Esophagus (tissue), 2 donors: ENCODE data around the gene INPP4B. TPM values are rescaled to one million over a fixed set of nuclear protein-coding genes. Genes with fewer than 3 reads are reported as not detected.

ENCODE experiments used
- H3K27ac ChIP-seq, 2 donors: one replicate each; pipeline ENCODE4 v1.5.1; 2013; ENCODE audit warnings: low read depth in 2 of 2, mild to moderate bottlenecking in 2 of 2, inconsistent platforms in 1 of 2, low read length in 1 of 2, moderate library complexity in 1 of 2
- H3K27me3 ChIP-seq, 2 donors: one replicate each; pipeline ENCODE4 v1.6.1; 2013; ENCODE audit warnings: low read length in 2 of 2, control low read depth in 1 of 2, mild to moderate bottlenecking in 1 of 2; ENCODE audit not compliant: insufficient read depth in 2 of 2, control insufficient read depth in 1 of 2
- H3K36me3 ChIP-seq, 2 donors: one replicate each; pipeline ENCODE4 v1.6.1; 2013; ENCODE audit warnings: low read length in 1 of 2; ENCODE audit not compliant: control insufficient read depth in 2 of 2, insufficient read depth in 2 of 2
- H3K4me1 ChIP-seq, 2 donors: one replicate each; pipeline ENCODE4 v1.6.1; 2013; ENCODE audit warnings: low read length in 1 of 2; ENCODE audit not compliant: control insufficient read depth in 2 of 2, insufficient read depth in 2 of 2
- H3K4me3 ChIP-seq, 2 donors: one replicate each; pipeline ENCODE4 v1.5.1; 2013; ENCODE audit warnings: low read length in 2 of 2, mild to moderate bottlenecking in 2 of 2, low read depth in 1 of 2, moderate library complexity in 1 of 2
- H3K9me3 ChIP-seq, 2 donors: one replicate each; pipeline ENCODE4 v1.6.1; 2013; ENCODE audit warnings: mild to moderate bottlenecking in 2 of 2, low read depth in 1 of 2, low read length in 1 of 2, moderate library complexity in 1 of 2; ENCODE audit not compliant: control insufficient read depth in 2 of 2, insufficient read depth in 1 of 2
- WGBS, 2 donors: extraction: QIAGEN DNeasy Blood & Tissue Kit; methylation state at CpG; one replicate each; pipeline ENCODE4 v1.1.7; 2013; 5-methylcytosine and 5-hydroxymethylcytosine counted together
- polyA plus RNA-seq, 2 donors: library from polyadenylated mRNA; stranded (reverse); fragments of 200-250 nt; gene quantifications; one replicate each; pipeline ENCODE4 v1.2.3, GENCODE V29; 2013
- donor health status: healthy with polysubstance abuse.
- donor health status: Bipolar disorder and iron deficiency.

Gene INPP4B
- polyA plus RNA-seq, 2 donors, result 2.5 to 4.4 TPM

DNA sequence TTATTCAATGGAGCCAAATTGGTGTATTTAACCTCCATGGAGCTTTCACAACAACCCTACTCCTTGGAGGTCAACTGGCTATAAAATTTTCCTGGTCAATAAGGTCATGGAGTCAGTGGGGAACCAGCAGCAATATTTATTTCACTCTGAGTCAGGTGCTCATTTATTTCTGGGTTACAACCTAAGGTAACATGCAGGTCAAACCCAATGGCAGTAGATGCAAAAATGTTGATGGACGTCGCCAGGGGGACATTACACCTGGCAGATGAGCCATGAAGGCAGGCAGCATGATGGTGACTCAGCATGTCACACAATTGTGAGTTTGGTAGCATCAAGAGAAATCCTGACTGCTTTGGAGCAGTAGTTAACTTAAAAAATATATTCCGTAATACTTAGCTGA lies 695.6 kb downstream of the INPP4B start:
- Histone ChIP-seq H3K27me3 (no peaks in the 10 kb centered on the region), H3K4me1 (no peaks in the 10 kb centered on the region), H3K27ac (no peak overlapping the region), H3K9me3 (no peaks in the 10 kb centered on the region), H3K36me3 (no peaks in the 10 kb centered on the region), H3K4me3 (no peak overlapping the region)
- 99 to 100% methylated on average over 3 of the region's 3 CpGs for WGBS, 2 donors

DNA sequence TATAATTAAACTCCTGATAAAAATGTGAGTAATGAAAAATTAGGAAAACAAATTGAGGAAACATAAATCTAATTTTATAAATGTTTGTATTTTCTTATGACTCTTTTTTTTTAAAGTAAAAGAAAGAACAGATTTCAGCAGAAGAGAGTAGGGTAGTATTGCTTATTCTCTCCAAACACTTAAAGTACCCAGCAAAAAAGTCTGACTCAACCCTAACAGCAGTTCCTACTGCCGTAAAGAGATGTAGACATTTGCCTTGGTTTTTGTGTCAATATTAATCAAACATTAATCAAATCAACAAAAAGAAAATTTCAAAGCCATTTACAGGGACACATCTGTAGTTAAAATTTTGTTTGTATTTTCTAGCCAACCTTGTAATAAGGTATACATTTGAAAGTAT lies 701.3 kb downstream of the INPP4B start:
- Histone ChIP-seq H3K4me3 (no peak overlapping the region), H3K36me3 (no peaks in the 10 kb centered on the region), H3K27ac (no peak overlapping the region), H3K4me1 (no peaks in the 10 kb centered on the region), H3K9me3 (no peaks in the 10 kb centered on the region), H3K27me3 (no peaks in the 10 kb centered on the region)
- WGBS, 2 donors, result 90 to 91% methylated on average over 1 of the region's 1 CpG

DNA sequence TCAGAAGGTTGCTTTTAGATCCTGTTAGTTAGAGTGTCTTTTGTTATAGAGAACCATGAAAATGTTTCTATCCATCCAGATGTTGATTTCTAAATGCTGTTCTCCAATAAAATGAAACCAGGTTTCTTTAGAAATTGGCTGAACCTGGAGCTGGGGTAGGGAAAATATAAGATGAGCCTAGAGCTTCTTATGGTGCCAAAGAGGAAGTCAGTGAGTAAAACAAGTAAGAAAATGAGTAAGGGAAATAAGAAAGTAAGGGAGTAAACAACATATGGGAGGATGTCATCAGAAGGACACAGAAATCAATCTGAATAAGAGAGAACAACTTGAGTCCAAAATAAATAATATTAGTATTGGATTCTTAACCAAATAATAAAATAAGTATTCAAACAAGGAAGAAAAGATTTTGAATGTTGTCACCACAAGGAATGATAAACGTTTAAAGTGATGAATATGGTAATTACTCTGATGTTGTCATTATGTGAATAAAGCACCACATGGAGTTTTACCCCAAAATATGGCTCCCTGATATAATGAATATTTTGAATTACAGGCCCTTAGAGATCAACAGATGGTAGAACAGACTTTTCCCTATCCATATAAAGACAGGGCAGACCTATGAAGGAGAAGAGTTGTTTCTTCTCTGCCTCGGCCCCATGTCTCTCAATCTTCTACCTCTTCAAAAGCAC lies 703.6 kb downstream of the INPP4B start:
- Histone ChIP-seq H3K4me3 (no peak overlapping the region), H3K27ac (no peak overlapping the region), H3K36me3 (no peaks in the 10 kb centered on the region), H3K27me3 (no peaks in the 10 kb centered on the region), H3K9me3 (no peaks in the 10 kb centered on the region), H3K4me1 (no peaks in the 10 kb centered on the region)
- 73 to 78% methylated on average over 2 of the region's 2 CpGs for WGBS, 2 donors

DNA sequence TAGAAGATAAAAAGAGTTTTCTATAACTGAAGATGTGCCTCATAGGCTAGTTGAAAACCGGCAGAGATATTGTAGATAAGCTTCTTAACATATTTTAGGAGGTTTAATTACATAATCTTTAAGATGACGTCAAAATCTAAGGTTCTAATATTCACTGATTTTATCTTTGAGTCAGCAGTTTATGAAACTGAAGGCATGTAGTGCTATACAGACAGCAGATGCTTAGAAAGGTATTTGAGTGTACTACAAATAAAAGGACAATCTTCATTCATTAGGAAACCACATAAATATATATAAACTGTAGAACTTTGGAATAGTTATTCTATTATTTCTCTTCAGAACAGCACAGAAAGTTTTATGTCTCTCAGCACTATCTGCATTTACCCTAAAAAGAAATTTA lies 704.9 kb downstream of the INPP4B start:
- H3K27ac ChIP-seq, result no peak overlapping the region
- H3K9me3 ChIP-seq, result no peaks in the 10 kb centered on the region
- no peaks in the 10 kb centered on the region for H3K36me3 ChIP-seq
- no peak overlapping the region for H3K4me3 ChIP-seq
- no peaks in the 10 kb centered on the region for H3K4me1 ChIP-seq
- 78 to 87% methylated on average over 2 of the region's 2 CpGs for WGBS, 2 donors
- H3K27me3 ChIP-seq, result no peaks in the 10 kb centered on the region

DNA sequence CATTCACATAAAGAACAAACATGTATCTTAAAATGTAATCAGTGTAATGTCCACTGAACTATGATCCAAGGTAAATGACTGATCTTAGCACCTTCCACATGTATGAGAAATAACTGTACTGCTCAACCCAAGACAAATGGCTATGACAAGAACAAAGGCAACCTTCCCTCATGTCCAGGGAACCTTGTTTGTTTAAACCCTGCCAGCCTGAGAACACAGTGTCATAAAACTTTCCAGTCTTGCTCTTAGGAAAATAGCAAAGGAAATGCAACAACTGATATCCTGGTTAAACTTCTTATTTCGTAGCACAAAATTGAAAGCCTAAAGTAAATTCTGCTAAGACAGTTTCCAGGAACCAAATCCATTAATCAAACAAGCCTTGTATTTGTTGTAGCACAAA lies 715.4 kb downstream of the INPP4B start:
- no peak overlapping the region for H3K27ac ChIP-seq
- no peaks in the 10 kb centered on the region for H3K27me3 ChIP-seq
- no peaks in the 10 kb centered on the region for H3K36me3 ChIP-seq
- 32 to 37% methylated on average over 1 of the region's 1 CpG for WGBS, 2 donors
- no peaks in the 10 kb centered on the region for H3K4me1 ChIP-seq
- no peak overlapping the region for H3K4me3 ChIP-seq
- no peaks in the 10 kb centered on the region for H3K9me3 ChIP-seq

DNA sequence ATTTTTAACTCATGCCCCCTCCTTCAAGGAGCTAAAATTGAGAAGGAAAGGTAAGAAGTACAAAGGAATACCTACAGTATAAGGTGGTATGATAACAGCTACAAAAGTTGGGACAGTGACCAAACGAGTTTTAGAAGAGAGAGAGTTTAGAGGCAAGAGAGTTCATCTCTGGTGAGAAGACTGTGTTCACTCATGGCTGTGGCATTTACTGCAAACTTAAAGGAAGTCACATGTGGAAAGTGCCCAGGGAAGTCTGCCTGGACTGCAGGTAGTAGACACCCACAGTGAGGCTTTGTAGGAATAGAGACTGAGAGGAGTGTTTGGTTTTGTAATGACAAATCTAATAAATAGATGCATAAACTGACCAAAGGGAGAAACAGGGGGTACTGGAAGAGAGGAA lies 716.2 kb downstream of the INPP4B start:
- no peak overlapping the region for H3K27ac ChIP-seq
- no peaks in the 10 kb centered on the region for H3K9me3 ChIP-seq
- WGBS, 2 donors, result 73 to 81% methylated on average over 1 of the region's 1 CpG
- H3K36me3 ChIP-seq, result no peaks in the 10 kb centered on the region
- H3K4me1 ChIP-seq, result no peaks in the 10 kb centered on the region
- H3K4me3 ChIP-seq, result no peak overlapping the region
- H3K27me3 ChIP-seq, result no peaks in the 10 kb centered on the region

GRCh38 chr4:142129473-142129872 lies 716.6 kb downstream of the INPP4B start:
- H3K27me3 ChIP-seq, result no peaks in the 10 kb centered on the region
- no peak overlapping the region for H3K4me3 ChIP-seq
- H3K36me3 ChIP-seq, result no peaks in the 10 kb centered on the region
- H3K27ac ChIP-seq, result no peak overlapping the region
- H3K4me1 ChIP-seq, result no peaks in the 10 kb centered on the region
- WGBS, 2 donors, result 84 to 89% methylated on average over 3 of the region's 3 CpGs
- no peaks in the 10 kb centered on the region for H3K9me3 ChIP-seq

- no peaks in the 10 kb centered on the region for H3K4me1 ChIP-seq
- no peaks in the 10 kb centered on the region for H3K9me3 ChIP-seq
- H3K27me3 ChIP-seq, result no peaks in the 10 kb centered on the region
- WGBS, 2 donors, result 56 to 57% methylated on average over 3 of the region's 3 CpGs
- no peaks in the 10 kb centered on the region for H3K36me3 ChIP-seq
- H3K27ac ChIP-seq, result no peak overlapping the region
- no peak overlapping the region for H3K4me3 ChIP-seq
These were observed 717.6 kb downstream of the INPP4B start for GRCh38 chr4:142128529-142128928.

DNA sequence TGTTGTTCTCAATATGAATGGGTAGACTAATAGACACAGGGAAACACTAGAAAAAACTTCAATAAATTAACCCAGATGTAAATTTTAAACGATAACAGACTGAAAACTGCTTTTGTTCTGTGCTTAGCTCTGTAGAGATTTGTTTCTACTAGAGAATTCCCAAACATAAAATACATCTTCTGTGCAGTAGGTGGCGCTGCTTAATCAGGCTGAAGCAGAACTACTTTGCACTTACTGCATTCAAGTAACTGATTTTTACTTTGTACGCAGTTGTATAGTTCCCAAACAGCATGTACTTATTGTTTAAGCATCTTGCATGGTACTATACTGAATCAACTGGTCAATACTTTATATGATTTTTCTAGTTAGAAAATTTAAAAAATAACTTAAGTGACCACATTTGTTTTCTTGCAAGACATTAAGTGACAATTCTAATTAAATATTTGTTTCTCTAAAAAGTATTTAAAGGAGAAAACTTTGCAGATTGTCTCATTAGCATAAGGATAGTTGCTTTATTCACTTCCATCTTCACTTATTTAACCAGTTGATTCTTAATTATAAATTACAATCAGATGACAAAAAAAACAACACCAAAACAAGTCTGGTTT lies 719.1 kb downstream of the INPP4B start:
- H3K9me3 ChIP-seq, result no peaks in the 10 kb centered on the region
- WGBS, 2 donors, result 7 to 10% methylated on average over 3 of the region's 3 CpGs

DNA sequence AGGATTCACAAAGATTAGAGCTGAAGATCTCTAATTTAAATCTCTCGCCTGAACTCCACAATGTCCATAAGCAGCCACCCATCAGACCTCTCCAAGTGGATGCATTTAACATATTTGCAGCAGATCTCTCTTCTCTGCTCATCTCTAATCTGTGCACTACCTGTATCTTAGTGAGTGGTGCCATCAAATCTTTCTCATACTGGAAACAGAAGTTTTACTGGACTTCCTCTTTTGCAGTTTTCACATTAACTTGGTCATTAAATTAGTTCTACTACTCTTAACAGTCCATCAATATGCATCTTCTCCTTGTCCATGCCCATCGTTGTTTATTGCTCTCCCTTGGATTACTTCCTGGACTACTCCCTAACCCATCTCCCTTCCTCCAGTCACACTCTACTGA lies 721.2 kb downstream of the INPP4B start:
- Histone ChIP-seq H3K4me1 (no peaks in the 10 kb centered on the region), H3K27me3 (no peaks in the 10 kb centered on the region), H3K4me3 (no peak overlapping the region), H3K27ac (no peak overlapping the region), H3K36me3 (no peaks in the 10 kb centered on the region), H3K9me3 (no peaks in the 10 kb centered on the region)
- 71% methylated on average over 2 of the region's 2 CpGs for WGBS, 2 donors

More for the DNA sequence above, 719.1 kb downstream of the INPP4B start:
- no peaks in the 10 kb centered on the region for H3K36me3 ChIP-seq
- no peak overlapping the region for H3K27ac ChIP-seq
- no peak overlapping the region for H3K4me3 ChIP-seq
- H3K27me3 ChIP-seq, result no peaks in the 10 kb centered on the region
- no peaks in the 10 kb centered on the region for H3K4me1 ChIP-seq
